Measurements from ENCODE around the gene NUDT22.
A peak's percentile ranks its signal among the peaks of the same experiment; 100 is the strongest.
"Not testable (repeated sequence)": the region's sequence is repeated elsewhere in the genome, so short reads cannot be mapped to it uniquely, and the experiment has no call there.

The NUDT22 gene

GRCh38 chr11:64245401-64245796 is 19.3 kb downstream of the NUDT22 start:
- DNase-seq: peak in 2 of 6 experiments; percentile 23 to 41

- DNase-seq: peak in 3 of 6 experiments; percentile 35 to 58 (median 37)
These were observed 19.9 kb downstream of the NUDT22 start for GRCh38 chr11:64245797-64246620.

- DNase-seq: not testable (repeated sequence)
These were observed 20.5 kb downstream of the NUDT22 start for GRCh38 chr11:64246621-64246870.

- peak; percentile 48 to 75 (median 63) for DNase-seq
These were observed 21.0 kb downstream of the NUDT22 start, which contains the start of gene PPP1R14B for GRCh38 chr11:64246871-64247728. Gene PPP1R14B, minus strand, starts transcription at chr11:64246943. Its CDS starts 270 bp downstream, at chr11:64246673.

- DNase-seq: no peak
These were observed 21.9 kb downstream of the NUDT22 start for GRCh38 chr11:64247729-64248531.

- DNase-seq: no peak
These were observed 22.5 kb downstream of the NUDT22 start for GRCh38 chr11:64248578-64248977.

- DNase-seq: no peak
These were observed 23.0 kb downstream of the NUDT22 start for GRCh38 chr11:64249038-64249437.

GRCh38 chr11:64249563-64250414 is 23.7 kb downstream of the NUDT22 start:
- DNase-seq: no peak

GRCh38 chr11:64250415-64251015 is 24.4 kb downstream of the NUDT22 start:
- DNase-seq: no peak

- peak; percentile 19 to 74 (median 51) for DNase-seq
These were observed 25.1 kb downstream of the NUDT22 start, which contains the start of gene PLCB3 for GRCh38 chr11:64251016-64251752. Gene PLCB3, plus strand, starts transcription at chr11:64251530. Its CDS starts 120 bp downstream, at chr11:64251650.

- no peak for DNase-seq
These were observed 25.6 kb downstream of the NUDT22 start for GRCh38 chr11:64251753-64252002.

GRCh38 chr11:64252003-64252872 is 26.2 kb downstream of the NUDT22 start:
- DNase-seq: no peak

- DNase-seq: no peak
These were observed 27.0 kb downstream of the NUDT22 start for GRCh38 chr11:64253043-64253442.

GRCh38 chr11:64253481-64253880 is 27.4 kb downstream of the NUDT22 start:
- no peak for DNase-seq

GRCh38 chr11:64254326-64254725 is 28.3 kb downstream of the NUDT22 start:
- no peak for DNase-seq

- no peak for DNase-seq
These were observed 29.4 kb downstream of the NUDT22 start for GRCh38 chr11:64255135-64256128.

GRCh38 chr11:64256300-64256699 is 30.2 kb downstream of the NUDT22 start:
- DNase-seq: no peak

- DNase-seq: no peak
These were observed 32.3 kb downstream of the NUDT22 start for GRCh38 chr11:64258356-64258755.

Measured in stimulated activated naive CD4-positive, alpha-beta T cell (primary cell).